ENCODE results near the gene PTPRN2.

- TF ChIP-seq, protein P1, sequence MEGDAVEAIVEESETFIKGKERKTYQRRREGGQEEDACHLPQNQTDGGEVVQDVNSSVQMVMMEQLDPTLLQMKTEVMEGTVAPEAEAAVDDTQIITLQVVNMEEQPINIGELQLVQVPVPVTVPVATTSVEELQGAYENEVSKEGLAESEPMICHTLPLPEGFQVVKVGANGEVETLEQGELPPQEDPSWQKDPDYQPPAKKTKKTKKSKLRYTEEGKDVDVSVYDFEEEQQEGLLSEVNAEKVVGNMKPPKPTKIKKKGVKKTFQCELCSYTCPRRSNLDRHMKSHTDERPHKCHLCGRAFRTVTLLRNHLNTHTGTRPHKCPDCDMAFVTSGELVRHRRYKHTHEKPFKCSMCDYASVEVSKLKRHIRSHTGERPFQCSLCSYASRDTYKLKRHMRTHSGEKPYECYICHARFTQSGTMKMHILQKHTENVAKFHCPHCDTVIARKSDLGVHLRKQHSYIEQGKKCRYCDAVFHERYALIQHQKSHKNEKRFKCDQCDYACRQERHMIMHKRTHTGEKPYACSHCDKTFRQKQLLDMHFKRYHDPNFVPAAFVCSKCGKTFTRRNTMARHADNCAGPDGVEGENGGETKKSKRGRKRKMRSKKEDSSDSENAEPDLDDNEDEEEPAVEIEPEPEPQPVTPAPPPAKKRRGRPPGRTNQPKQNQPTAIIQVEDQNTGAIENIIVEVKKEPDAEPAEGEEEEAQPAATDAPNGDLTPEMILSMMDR (conservative IDR thresholded peaks at IDR 0.05 in 1 of 2, IDR thresholded peaks at IDR 0.05 in 1 of 2; ENCODE audit: extremely low read depth in 1 of 2, insufficient read depth in 1 of 2, low read depth in 1 of 2, low read length in 2 of 2): no peak
- no peak for TF ChIP-seq EZH2 (IDR thresholded peaks at IDR 0.05; ENCODE audit: borderline replicate concordance, low read length)
Observed at GRCh38 chr7:157757776-157758467, 829.7 kb downstream of the PTPRN2 start.

All from mammary epithelial cell (primary cell).